Measurements from ENCODE around the gene ADAM23.

Gene ADAM23

DNA sequence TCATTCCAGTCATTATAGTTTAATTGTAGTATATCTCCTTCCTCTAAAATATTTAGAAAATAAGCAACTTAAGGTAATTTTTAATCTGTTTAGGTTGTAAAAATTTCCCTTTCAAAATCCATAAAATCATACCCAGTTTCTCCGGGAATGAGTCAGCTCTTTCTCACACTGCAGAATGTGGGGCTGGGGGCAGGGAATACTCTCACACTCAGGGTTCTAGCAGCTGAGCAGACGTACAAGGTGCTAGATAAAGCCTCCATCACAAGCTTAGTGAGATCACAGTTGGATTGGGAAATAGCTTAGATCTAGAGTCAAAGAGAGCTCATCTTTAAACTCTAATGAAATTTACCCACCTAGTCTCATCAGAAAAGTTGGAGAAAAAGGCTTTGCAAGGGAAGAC is 119.0 kb downstream of the ADAM23 start:
- H3K36me3 ChIP-seq = no peaks in the 10 kb centered on the region
- H3K4me1 ChIP-seq (ENCODE audit: control insufficient read depth in 1 of 2, insufficient read depth in 1 of 2, low read depth in 1 of 2, low read length in 1 of 2) = no peaks in the 10 kb centered on the region
- TF ChIP-seq, protein P1, sequence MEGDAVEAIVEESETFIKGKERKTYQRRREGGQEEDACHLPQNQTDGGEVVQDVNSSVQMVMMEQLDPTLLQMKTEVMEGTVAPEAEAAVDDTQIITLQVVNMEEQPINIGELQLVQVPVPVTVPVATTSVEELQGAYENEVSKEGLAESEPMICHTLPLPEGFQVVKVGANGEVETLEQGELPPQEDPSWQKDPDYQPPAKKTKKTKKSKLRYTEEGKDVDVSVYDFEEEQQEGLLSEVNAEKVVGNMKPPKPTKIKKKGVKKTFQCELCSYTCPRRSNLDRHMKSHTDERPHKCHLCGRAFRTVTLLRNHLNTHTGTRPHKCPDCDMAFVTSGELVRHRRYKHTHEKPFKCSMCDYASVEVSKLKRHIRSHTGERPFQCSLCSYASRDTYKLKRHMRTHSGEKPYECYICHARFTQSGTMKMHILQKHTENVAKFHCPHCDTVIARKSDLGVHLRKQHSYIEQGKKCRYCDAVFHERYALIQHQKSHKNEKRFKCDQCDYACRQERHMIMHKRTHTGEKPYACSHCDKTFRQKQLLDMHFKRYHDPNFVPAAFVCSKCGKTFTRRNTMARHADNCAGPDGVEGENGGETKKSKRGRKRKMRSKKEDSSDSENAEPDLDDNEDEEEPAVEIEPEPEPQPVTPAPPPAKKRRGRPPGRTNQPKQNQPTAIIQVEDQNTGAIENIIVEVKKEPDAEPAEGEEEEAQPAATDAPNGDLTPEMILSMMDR (IDR thresholded peaks at IDR 0.05) = no peak
- no peaks in the 10 kb centered on the region for H3K9me3 ChIP-seq
- H3K27me3 ChIP-seq = no peaks in the 10 kb centered on the region
- no peak overlapping the region for H3K4me3 ChIP-seq (ENCODE audit: low read depth in 1 of 2, low read length in 1 of 2)
- H3K27ac ChIP-seq = no peak overlapping the region

DNA sequence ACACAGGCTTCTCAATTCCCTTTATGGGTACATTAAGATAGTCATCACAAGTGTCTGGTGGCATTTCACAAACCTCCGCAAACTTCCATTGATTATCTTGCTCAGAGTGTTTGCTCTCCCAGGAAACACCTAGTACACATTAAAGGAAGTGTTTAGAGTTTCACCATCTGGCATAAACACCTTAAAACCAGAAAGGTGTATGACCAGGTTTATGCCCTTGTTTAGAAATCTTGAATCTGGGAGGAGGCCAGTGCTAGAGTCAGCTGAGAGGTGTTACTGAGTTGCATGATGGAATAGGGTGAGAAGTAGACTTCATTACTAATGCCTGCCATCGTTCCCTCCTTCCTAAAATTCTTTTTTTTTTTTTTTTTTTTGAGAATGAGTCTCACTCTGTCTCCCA is 120.0 kb downstream of the ADAM23 start:
- H3K27ac ChIP-seq = no peak overlapping the region
- TF ChIP-seq, protein P1 (IDR thresholded peaks at IDR 0.05) = no peak
- H3K4me1 ChIP-seq (ENCODE audit: control insufficient read depth in 1 of 2, insufficient read depth in 1 of 2, low read depth in 1 of 2, low read length in 1 of 2) = no peaks in the 10 kb centered on the region
- H3K9me3 ChIP-seq = no peaks in the 10 kb centered on the region
- no peak overlapping the region for H3K4me3 ChIP-seq (ENCODE audit: low read depth in 1 of 2, low read length in 1 of 2)
- no peaks in the 10 kb centered on the region for H3K27me3 ChIP-seq
- H3K36me3 ChIP-seq = no peaks in the 10 kb centered on the region

DNA sequence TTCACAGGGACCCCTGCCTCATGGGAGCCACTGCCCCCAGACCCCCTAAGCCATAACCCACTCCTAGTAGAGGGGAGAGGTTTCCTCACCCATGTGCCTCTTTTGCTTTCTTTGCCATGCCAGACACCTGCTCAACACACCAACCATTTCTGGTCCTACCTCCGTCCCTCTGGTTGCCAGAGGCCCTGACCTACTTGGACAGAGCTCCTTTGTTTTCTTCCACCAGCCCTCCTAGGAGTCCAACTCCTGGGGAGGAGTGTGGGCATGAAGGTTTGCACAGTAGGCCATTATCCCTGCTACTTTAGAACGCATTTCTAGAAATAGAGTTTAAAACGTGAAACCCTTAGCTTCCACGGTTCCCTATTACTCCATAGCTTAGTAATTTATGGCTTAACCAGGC is 122.3 kb downstream of the ADAM23 start:
- TF ChIP-seq, protein P1 (IDR thresholded peaks at IDR 0.05) = no peak
- no peaks in the 10 kb centered on the region for H3K27me3 ChIP-seq
- no peak overlapping the region for H3K4me3 ChIP-seq (ENCODE audit: low read depth in 1 of 2, low read length in 1 of 2)
- no peaks in the 10 kb centered on the region for H3K36me3 ChIP-seq
- no peak overlapping the region for H3K27ac ChIP-seq
- no peaks in the 10 kb centered on the region for H3K4me1 ChIP-seq (ENCODE audit: control insufficient read depth in 1 of 2, insufficient read depth in 1 of 2, low read depth in 1 of 2, low read length in 1 of 2)
- no peaks in the 10 kb centered on the region for H3K9me3 ChIP-seq

DNA sequence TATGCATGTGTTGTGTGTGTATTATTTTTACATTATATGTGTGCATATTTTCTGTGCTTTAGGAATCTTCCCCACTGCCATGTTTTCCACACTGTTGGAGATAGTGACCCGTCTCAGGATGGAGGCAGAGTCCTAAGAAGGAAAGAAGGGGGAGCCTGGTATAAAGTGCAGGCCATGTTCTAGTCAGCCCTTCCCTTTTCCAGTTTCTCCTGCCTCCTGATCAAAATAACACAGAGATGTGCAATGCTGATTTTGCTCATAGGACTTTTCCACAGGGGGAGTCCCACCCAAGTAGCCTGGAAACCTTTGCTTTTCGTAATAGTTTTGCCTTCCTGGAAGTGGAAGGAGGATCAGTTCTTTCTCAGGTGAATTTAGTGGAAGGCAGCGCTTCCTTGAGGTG is 126.1 kb downstream of the ADAM23 start:
- Histone ChIP-seq H3K4me3 (ENCODE audit: low read depth in 1 of 2, low read length in 1 of 2) (no peak overlapping the region), H3K4me1 (ENCODE audit: control insufficient read depth in 1 of 2, insufficient read depth in 1 of 2, low read depth in 1 of 2, low read length in 1 of 2) (no peaks in the 10 kb centered on the region), H3K36me3 (no peaks in the 10 kb centered on the region), H3K9me3 (no peaks in the 10 kb centered on the region), H3K27me3 (no peaks in the 10 kb centered on the region), H3K27ac (no peak overlapping the region)
- TF ChIP-seq, protein P1 (IDR thresholded peaks at IDR 0.05) = no peak

DNA sequence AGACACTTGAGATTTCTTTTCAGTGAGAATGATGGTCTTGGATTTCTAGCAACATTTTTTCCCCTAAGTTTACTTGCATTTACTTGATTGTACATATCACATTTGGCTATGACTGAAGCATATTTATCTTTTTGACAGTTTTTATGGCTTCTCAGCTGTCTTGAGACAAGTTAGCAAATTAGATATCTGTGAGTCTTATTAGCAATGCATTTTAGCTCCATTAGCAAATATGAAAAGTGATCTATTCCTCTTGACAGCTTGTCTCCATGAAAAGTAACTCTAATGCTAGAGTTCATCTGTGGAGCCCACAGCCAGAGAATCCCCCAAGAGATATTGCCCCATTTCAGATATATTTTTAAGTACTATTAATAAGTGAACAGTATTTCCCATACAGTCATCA is 126.9 kb downstream of the ADAM23 start:
- TF ChIP-seq, protein P1 (IDR thresholded peaks at IDR 0.05) = no peak
- H3K9me3 ChIP-seq = no peaks in the 10 kb centered on the region
- no peaks in the 10 kb centered on the region for H3K36me3 ChIP-seq
- H3K4me3 ChIP-seq (ENCODE audit: low read depth in 1 of 2, low read length in 1 of 2) = no peak overlapping the region
- no peak overlapping the region for H3K27ac ChIP-seq
- no peaks in the 10 kb centered on the region for H3K27me3 ChIP-seq
- no peaks in the 10 kb centered on the region for H3K4me1 ChIP-seq (ENCODE audit: control insufficient read depth in 1 of 2, insufficient read depth in 1 of 2, low read depth in 1 of 2, low read length in 1 of 2)

DNA sequence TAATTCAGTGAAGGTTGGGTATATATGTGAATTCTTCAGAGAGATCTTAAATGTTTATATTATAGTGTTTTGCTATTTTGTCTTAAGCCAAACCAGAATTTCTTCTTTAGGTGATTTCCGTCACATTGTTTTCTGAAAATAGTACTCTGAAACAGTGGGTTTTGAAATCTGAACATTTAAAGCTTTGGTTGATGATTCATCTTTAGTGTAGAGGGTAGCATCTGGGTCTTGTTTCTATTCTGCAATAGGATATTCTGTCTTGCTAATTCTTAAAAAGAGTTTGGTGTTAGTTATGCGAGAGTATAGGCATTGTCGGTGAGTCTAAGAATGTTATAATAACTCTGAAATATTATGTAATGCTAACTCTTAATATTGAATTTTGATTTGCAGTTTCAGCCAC is 129.4 kb downstream of the ADAM23 start:
- TF ChIP-seq, protein P1 (IDR thresholded peaks at IDR 0.05) = no peak
- Histone ChIP-seq H3K9me3 (no peaks in the 10 kb centered on the region), H3K27me3 (no peaks in the 10 kb centered on the region), H3K4me3 (ENCODE audit: low read depth in 1 of 2, low read length in 1 of 2) (no peak overlapping the region), H3K4me1 (ENCODE audit: control insufficient read depth in 1 of 2, insufficient read depth in 1 of 2, low read depth in 1 of 2, low read length in 1 of 2) (no peaks in the 10 kb centered on the region), H3K27ac (no peak overlapping the region), H3K36me3 (no peaks in the 10 kb centered on the region)

Measured in neutrophil (primary cell).